Astrocyte of the spinal cord (primary cell): ENCODE measurements around the gene SEC31B.

Experiments
- DNase-seq: peaks from one replicate; pipeline ENCODE4 v3.0.0; 2011; ENCODE audit warnings: low read depth, low spot score
- H3K4me3 ChIP-seq: 2 replicates; pipeline ENCODE4 v1.5.1; 2011; ENCODE audit warnings: low read depth, mild to moderate bottlenecking, low read length, moderate library complexity
- in situ Hi-C: cut with HindIII; loops from 2 replicates; pipeline ENCODE4 v1.10.0; 2017; ENCODE audit warnings: low sequenced_read_pairs
- TF ChIP-seq, protein P1 (sequence below): IDR thresholded peaks from 2 replicates; pipeline ENCODE4 v1.5.1; 2012; ENCODE audit warnings: low read depth, mild to moderate bottlenecking, low read length, inconsistent platforms

The SEC31B gene

DNA sequence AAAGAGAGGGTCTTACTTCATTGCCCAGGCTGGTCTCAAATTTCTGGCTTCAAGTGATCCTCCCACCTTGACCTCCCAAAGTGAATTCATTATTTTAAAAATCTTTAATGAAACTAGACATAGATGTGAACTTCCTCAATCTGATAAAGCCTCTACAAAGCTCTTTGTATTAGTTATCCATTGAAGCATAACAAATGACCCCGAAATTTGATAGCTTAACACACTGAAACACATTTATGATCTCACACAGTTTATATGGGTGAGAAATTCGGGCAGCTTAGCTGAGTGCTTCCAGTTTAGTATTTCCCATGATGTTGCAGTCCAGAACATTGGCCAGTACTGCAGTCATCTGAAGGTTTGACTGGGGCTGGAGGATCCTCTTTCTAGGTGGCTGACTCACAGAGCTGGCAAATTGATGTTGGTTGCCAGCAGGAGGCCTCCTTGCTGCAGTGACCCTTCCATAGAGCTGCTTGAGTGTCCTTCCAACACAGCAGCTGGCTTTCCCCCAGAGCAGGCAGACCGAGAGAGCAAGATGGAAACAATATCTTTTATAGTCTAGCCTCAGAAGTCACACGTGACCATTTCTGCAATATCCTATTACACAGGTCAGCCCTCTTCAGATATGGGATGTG lies 73.4 kb downstream of the SEC31B start:
- TF ChIP-seq, protein P1, sequence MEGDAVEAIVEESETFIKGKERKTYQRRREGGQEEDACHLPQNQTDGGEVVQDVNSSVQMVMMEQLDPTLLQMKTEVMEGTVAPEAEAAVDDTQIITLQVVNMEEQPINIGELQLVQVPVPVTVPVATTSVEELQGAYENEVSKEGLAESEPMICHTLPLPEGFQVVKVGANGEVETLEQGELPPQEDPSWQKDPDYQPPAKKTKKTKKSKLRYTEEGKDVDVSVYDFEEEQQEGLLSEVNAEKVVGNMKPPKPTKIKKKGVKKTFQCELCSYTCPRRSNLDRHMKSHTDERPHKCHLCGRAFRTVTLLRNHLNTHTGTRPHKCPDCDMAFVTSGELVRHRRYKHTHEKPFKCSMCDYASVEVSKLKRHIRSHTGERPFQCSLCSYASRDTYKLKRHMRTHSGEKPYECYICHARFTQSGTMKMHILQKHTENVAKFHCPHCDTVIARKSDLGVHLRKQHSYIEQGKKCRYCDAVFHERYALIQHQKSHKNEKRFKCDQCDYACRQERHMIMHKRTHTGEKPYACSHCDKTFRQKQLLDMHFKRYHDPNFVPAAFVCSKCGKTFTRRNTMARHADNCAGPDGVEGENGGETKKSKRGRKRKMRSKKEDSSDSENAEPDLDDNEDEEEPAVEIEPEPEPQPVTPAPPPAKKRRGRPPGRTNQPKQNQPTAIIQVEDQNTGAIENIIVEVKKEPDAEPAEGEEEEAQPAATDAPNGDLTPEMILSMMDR, result no peak
- no peak for DNase-seq
- in situ Hi-C loops, result no loop called here

DNA sequence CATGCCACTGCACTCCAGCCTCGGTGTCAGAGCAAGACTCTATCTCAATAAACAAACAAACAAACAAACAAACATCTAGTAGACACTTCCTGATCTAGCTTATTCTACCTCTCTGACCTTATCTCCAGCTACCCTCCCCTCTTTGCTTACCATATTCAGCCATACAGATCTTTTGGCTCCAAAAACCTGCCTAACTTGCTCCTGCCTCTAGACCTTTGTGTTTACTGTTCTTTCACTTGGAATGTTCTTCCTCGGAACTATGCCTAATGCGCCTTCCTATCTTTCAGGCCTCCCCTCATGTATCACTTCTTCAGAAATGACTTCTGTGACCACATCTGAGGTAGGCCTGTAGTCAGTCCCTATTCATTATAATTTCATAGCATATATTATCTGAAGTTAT lies 77.1 kb downstream of the SEC31B start:
- in situ Hi-C loops, result no loop called here
- DNase-seq, result no peak
- H3K4me3 ChIP-seq, result no peak overlapping the region
- TF ChIP-seq, protein P1, result no peak

More for the DNA sequence above, 73.4 kb downstream of the SEC31B start:
- no peak overlapping the region for H3K4me3 ChIP-seq

DNA sequence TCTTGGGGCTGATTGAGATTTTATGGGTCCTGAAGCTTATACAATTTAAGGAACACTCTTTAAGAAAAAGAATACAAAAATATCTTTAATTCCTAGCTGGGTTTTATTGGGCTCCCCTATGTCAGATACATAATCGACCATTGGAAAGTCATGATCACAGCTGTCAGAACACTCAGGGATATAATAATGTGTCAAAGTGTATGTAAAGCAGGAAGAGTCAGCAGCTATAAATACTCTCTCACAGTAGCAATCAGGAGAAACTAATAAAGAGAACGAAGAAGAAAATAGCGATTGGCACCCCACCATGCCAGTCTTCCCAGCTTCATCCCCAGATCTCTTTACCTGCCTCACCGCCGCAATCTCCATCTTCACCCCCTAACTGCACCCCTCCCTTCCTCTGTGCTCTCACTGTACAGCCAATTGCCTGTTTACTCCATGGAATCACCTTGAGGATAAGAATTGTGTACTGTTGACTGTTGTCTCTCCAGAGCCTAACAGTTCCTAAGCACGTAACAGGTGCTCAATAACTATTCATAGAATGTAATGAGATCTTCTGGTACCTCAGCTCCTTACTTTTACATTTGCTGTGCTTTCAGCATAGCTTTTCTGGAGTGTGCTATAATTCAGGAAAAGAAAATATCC lies 80.9 kb downstream of the SEC31B start:
- H3K4me3 ChIP-seq, result no peak overlapping the region
- TF ChIP-seq, protein P1, result no peak
- in situ Hi-C loops, result loop anchor here (10.0 kb wide), 1 partner anchor 104 kb away; the partner anchor contains the start of gene PKD2L1
- DNase-seq, result no peak
